HG03139 (cell line): ENCODE measurements around the gene EXOSC10.
"Not testable (repeated sequence)": the region's sequence is repeated elsewhere in the genome, so short reads cannot be mapped to it uniquely, and the experiment has no call there.

Source experiments
- ATAC-seq: cut with Tn5 transposase; IDR thresholded peaks from one replicate; pipeline ENCODE4 v1.9.1; 2021; ENCODE audit not compliant: unreplicated experiment

EXOSC10 gene

DNA sequence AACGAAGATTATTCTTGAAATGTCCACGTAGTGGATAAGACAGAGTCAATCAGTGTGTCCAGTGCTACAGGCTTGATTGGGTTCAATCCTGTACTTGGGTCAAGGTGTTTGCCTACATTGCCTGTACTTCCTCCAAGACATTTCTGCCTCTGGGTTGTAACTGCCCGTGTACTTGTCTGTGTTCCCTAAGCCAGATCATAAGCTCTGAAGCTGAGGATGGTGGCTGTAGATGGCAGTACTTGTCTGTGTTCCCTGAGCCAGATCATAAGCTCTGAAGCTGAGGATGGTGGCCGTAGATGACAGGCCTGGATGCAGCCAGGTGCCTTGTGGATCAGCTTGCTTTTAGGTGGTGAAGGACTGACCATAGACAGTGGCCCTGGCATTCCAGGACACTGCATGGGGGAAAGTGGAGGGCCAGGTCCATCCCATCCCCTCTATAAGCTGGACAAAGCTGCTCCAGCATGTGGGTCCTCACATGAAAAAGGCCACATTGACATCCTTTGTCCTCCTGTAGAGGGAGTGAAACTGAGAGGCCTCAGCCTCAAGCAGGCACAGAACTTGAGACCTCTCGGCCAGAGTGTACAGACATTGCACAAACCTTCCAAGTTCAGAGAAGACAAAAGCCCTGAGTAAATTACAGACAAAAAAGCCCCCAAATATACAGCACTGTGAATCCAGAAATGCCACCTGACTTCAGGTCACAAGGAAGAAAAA lies 37.9 kb downstream of the EXOSC10 start:
- no peak for ATAC-seq

DNA sequence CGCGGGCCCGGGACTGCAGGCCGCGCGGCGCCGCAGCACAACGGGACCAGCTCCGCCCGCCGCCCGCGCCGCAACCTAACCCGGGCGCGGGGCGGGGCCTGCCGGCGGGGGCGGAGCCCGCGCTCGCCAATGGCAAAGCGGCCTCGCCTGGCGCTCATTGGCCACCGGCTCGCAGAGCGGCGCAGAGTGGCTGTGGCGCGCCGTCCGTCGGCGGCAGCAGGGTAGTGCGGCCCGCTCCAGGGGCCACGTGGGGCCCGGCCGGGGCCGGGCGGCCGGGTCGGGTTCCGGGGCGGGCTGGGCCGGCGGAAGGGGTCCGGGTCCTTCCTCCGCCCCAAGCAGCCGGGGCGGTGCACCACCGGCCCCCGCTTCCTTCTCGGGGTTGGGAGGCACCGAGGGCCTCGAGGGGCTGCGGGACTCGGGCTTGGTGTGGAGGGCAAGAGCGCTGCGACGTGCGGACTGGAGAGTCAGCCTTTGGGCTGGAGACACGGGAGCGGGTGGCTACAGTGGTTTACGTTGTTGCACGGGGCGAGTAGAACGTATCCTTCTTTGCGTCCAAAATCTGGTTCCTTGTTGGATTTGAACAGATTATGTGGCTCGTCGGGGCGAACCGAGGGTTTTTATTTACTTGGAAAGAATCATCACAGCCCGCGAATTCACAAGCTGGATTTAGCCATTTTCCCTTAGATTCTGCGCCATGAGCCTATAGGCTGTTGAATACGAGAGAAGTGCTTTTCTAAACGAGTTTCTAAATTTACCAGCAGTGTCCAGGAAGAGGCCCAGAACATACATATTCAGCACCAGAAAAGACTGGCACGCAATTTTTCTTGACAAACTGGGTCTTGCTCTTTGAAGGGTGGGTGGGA lies 39.5 kb downstream of the EXOSC10 start, which contains the start of gene SRM:
SRM (minus strand) TSS at position 51 of the 863 bp plus-strand sequence. CDS start 75 bp downstream, outside the sequence.
- peak; percentile 85 for ATAC-seq

DNA sequence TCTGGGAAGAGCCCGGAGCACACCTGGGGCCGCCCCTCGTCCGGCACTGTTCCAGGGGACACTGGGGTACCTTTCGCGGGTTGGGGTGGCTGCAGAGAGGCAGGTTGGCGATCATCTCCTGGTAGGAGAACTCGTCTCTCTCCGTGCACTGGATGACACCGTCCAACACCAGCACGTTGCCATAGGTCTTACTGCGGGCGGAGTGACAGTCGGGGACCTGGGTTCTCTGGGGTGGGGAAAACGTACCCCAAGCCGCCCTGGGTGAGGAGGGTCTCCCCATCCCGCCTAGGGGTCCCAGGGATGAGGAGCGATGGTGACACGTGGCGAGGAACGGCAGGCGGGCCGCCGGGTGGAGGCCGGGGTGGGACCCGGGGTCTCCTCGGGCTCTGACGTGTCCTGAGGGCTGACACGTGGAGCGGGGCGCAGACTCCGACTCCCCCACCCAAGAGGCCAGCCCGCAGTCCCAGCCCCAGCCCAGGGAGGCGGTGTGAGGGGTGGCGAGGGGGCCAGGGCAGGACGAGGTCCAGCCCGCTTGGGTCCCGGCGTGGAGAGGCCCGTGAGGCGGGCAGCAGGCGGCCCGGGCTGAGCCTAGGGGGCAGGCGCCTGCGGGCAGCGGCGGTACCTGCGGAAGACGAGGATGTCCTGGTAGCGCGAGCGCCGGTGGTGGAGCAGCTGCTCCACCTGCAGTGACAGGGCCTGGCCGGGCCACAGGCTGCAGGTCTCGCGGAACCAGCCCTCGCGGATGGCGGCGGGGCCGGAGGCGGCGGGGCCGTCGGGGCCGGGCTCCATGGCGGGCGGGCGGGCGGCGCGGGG lies 40.3 kb downstream of the EXOSC10 start:
- ATAC-seq: no peak

DNA sequence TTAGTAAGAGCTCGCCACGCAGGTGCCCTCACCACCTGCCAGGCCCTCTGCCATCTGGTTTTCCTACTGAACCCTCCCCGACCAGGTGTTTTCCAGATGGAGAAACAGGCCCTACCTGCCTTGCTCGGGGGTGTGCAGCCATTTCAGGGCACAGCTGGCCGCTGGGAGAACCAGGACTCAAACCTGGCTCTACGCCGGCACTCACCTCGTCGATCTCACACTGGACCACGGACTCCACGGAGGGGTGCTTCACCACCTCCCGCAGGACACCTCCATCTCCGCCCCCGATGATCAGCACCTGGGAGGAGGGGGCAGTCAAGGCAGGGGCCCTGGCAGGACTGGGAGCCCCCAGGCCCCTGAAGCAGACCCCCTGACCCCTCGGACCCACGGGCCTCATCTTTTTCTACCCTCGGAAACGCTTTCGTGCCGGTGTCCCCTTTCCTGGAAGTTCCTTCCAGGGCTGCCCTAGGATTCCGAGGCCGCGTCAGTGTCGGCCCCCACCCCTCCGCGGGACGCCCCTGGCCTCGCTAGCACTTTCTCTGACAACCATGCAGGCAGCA lies 41.0 kb downstream of the EXOSC10 start:
- ATAC-seq: no peak

DNA sequence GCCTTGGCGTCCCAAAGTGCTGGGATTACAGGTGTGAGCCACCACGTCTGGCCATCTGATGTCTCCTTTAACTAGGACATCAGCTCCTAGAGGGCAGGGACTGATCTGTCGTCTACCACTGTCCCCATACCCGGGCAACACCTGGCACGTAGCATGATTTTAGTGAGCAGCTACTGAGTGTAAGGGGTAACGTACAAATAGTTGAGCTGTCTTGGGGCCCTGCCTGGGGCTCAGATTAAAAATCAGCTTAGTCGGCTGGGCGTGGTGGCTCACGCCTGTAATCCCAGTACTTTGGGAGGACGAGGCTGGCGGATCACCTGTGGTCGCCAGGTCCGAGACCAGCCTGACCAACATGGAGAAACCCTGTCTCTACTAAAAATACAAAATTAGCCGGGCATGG lies 41.6 kb downstream of the EXOSC10 start:
- no peak for ATAC-seq

DNA sequence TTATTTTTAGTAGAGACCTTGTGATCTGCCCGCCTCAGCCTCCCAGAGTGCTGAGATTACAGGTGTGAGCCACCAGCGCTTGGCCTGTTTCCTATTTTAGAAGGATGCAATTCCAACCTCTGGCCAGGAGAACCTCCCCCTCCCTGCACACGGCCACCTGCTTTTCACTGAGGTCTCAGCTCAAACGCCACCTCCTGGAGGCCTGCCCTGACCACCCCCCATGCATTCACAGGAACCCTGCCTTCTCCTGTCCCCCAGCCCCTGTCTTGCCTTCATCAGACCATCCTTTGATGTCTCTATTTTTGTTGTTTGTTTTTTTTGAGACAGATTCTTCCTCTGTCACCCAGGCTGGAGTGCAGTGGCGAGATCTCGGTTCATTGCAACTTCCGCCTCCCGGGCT lies 42.2 kb downstream of the EXOSC10 start:
- ATAC-seq: no peak

DNA sequence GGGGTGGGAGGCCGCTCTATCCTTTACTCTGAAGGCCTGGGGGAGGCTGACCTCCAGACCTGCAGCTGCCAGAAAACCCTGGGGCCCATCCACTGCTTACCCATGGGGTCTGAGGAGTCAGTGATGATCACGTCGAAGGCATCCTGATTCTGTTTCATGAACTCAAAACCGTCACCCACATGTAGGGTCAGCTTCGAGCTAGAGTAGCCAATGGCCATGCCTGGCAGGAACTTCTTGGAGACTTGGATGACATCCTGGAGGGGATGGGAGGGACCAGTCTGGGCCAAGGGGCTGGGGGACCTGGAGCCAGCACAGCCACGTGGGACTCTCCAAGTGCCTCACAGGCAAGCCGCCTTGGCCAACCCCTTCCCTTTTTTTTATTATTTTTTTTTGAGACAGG lies 43.2 kb downstream of the EXOSC10 start:
- no peak for ATAC-seq

DNA sequence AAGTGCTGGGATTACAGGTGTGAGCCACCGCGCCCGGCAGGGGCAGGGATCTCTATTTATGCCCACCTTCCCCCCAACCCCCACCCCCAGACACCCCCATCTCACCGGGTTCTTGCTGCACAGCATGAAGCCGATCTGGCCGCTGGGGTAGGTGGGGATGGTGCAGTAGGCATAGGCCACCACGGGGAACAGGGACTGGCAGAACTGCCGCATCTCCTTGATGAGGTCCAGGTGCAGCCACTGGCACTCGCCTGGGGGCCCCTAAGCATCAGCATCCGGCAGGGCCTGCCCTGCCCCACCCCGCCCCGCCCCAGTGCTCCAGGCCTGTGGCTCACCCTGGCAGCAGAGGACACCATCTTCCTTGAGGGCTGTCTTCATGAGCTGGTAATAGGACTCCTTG lies 44.0 kb downstream of the EXOSC10 start:
- no peak for ATAC-seq

DNA sequence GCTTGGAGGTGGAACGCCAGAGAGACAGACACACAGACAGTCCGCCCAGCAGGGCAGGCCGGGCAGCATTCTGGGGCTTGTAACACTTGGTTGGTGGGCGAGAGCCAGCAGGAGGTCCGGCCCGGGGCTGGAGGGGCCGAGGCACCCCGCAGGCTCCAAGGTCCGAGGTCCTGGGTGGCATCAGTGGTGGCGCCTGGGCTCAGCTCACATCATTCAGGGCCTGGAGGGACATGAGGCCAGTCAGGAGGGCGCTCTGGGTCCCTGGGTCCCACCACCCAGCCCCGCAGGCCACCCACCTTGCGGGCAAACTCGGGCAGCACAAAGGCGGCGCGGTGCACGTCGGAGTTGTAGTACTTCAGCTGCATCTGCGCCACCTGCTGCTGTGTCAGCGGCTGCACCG lies 45.0 kb downstream of the EXOSC10 start:
- no peak for ATAC-seq

DNA sequence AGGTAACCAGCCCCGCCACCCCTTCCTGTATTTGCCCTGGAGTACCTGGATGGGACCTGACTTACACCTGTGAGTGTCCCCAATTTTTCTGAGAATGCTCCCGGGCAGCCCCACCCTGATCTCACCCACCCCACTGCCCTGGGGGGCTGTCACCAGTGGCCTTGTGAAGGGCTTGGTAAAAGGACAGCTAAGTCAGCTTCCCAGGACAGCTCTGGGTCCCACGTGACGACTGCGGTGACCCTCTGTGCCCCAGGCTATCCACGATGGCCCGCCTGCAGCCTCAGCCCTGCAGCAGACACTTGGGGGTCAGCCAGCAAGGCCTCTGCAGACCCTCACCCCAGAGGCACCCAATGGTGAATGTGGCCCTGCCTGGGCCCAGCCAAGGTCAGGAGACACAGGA lies 45.5 kb downstream of the EXOSC10 start:
- no peak for ATAC-seq

DNA sequence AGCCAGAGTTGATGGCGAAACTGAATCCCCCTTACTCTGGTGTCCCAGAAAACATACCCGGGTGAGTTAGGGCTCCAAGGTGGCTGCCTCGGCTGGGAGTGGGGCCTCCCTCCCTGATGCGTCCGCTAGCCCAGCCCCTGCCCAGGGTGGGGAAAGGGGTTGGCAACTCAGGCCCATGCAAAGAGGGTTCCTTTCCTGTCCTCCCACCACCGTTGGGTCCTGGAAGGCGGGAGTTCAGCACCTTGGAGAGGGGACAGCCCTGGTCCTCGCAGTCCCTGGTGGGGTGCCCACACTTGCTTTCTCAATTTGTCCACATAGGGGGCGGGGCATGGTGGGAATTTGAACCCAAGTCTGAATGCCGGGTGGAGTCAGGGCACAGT lies 45.9 kb downstream of the EXOSC10 start:
- ATAC-seq: no peak

DNA sequence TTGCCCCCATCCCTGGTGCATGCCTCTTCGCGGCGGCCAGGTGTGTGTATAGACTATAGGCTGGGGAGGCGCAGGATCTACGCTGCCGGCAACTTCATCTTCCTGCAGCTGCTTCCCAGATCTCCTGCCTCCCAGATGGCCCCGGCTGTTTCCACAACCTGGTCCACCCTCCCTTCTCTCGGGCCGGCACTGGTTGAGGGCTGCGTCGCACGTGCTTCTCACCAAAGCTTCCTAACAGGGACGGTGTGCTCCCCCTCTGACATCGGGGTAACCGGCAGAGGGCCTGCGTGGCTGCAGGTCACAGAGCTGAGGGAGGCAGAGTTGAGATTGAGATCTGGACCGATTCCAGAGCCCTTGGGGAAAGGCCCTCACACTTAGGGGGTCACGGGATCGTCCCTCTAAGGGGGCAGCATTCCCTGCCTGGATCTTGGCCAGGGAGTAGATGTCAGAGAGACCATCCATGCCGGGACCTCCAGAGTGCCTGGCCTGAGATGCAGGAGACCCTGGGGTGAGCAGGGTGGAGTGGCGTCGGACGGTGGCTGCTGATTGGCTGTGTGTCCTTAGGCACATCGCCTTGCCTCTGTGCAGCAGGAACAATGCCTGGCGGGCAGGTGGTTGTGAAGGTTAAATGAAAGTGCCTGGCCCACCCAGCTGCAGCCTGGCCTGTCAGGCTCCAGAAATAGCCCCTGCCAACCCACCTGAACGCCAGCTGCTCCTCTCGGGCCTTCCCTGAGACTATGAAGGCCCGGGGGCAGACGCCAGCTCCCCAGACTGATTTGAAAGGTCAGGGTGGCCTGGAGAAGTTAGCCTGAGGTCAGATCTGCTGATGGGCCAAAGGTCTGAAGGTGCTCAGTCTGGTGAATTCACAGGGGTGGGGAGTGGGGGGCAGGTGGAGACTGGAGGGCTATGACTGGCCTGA lies 46.6 kb downstream of the EXOSC10 start:
- no peak for ATAC-seq

DNA sequence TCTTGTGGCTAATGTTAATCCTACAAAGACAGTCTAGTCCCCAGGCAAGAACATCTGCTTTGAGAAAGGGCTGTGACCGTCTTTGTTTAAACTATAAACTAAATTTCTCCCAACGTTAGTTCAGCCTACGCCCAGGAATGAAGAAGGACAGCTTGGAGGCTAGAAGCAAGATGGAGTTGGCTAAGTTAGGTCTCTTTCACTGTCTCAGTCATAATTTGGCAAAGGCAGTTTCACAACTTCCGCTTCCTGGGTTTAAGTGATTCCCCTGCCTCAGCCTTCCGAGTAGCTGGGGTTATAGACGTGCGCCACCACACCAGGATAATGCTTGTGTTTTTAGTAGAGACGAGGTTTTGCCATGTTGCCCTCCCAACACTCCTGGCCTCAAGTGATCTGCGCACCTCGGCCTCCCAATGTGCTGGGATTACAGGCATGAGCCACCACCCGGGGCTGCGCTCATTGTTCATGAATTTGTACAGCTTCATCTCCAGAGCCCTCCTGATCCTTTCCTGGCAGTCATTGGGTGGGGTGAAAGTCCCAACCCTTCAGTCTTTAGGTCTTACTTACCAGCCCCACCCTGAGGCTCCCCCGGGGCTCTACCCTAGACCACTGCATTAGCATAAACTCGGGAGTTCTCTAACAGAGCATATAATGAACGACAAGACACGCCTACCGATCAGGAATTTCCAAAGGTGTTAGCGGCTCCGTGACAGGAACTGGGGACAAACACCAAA lies 47.7 kb downstream of the EXOSC10 start:
- no peak for ATAC-seq

DNA sequence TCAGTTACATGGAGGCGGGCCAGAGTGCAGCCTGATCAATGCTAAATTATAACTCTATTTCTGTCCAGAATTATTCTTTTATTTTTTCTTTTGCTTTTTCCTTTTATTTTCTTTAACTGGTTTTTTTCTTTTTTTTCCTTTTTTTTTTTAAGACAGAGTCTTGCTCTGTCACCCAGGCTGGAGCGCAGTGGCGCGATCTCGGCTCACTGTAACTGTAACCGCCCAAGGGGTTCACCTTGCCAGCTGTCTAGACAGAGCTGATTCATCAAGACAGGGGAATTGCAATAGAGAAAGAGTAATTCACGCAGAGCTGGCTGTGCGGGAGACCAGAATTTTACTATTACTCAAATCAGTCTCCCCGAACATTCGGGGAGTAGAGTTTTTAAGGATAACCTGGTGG lies 48.5 kb downstream of the EXOSC10 start:
- ATAC-seq: not testable (repeated sequence)

DNA sequence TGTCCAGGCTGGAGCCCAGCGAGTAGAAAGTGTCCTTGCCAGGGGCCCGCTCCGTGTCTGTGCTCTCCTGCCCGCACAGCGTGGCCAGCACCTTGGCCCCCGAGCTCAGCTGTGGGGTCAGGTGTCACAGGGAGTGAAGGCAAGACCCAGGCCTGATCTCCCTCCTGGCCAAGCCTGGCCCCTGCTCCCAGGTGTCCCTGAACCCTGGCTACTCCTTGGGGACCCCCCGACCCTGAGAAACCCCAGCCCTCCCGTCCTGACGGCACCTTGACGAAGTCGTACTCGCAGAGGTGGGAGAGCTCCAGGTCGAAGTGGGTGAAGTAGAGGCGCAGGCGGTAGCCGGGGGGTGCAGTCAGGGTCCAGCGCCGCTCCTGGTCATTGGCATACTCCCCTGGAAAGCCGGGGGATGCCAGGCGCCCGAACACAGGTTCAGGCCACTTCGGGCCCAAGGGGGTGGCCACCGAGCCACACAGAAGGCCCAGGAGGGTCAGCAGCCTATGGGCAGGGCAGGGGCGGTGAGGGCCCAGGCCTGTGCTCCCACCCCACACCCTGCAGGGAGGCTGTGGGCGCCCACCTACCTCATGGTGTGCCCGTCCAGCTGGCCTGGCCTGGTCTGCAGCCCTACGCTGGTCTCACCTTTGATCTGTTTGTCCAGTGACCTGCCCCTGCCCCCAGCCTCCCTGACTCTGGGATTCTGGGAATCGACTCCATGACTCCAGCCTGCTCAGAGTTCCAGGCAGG lies 52.9 kb downstream of the EXOSC10 start, which contains the start of gene MASP2:
MASP2 (minus strand) TSS at position 615 of the 741 bp plus-strand sequence; CDS start at position 583, 32 bp downstream.
- no peak for ATAC-seq

DNA sequence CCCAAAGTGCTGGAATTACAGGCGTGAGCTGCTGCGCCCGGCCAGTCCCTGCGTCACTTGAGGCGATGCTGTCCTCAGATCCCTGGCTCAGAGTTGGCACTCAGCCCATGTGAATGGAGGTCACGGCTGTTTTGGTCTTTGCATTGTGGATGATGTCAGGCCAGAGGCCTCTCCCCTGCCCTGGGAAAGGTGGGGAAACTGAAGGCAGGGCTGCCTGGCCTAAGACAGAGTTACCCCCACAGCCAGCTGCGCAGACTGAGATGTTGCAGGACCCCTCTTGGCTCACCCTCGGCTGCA lies 53.5 kb downstream of the EXOSC10 start:
- no peak for ATAC-seq

DNA sequence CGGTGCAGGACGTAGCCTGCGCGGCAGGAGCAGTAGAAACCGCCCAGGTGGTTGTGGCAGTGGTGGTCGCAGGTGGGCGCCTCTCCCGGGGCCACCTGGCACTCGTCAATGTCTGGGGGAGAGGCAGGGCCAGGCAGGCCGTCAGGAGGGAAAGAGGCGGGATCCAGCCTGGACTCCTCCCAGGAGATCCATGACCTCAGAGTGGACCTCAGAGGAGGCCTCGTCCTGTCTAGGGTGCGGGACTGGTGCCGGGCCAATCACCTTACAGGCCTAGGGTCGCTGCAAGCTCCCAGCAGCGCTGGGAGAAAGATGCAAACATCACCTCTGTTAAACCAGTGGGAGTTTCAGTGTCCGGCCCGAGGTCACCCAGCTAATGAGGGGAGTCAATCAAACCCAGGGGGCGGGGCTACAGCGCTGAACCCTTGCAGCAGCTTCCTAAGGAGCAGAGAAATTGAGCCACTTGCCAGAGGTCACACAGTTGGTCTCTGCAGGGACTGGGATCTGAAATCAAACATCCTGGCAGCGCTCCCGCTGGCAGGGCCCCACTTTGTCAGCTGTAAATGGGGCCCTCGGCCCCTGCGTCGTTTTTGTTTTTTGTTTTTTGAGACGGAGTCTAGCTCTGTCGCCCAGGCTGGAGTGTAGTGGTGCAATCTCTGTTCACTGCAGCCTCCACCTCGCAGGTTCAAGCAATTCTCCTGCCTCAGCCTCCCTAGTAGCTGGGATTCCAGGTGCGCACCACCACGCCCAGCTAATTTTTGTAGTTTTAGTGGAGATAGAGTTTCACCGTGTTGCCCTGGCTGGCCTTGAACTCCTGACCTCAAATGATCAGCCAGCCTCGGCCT lies 54.0 kb downstream of the EXOSC10 start:
- ATAC-seq: no peak

DNA sequence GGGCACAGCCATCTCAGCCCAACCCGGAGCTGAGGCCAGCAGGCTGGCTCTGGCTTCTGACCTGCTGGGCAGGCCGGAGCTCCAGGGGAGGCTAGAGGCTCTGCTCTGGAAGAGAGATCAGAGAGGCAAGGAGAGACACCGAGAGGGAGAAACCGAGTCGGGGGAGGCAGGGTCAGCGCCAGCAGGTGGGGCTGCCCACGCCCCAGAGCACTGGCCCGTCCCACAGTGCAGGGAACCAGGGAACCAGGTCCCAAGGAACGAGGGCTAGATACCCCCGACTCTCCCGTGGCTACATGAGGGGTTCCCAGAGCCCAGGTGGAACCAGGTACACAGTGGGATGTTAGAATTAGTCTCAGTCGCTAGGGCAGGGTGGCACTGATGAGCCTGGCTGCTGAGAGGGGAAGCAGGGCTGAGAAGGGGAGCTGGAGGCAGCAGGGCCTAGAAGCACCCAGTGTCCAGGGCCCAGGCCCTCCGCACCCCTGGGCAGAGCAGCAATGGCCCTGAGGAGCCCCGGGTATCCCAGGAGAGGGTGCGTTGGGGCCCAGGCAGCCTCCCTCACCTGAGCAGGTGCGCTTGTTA lies 54.7 kb downstream of the EXOSC10 start:
- ATAC-seq: no peak
